HTERT RPE-1 (cell line): ENCODE results near the gene GTF3C5.
"Not testable (repeated sequence)": the region's sequence is repeated elsewhere in the genome, so short reads cannot be mapped to it uniquely, and the experiment has no call there.

ENCODE experiments used
- in situ Hi-C: fragments of 300-500 bp; cut with MboI; formaldehyde crosslinking; loops from 4 replicates; pipeline ENCODE4 v1.14.3; 2020; ENCODE audit warnings: low sequenced_read_pairs

Gene GTF3C5

DNA sequence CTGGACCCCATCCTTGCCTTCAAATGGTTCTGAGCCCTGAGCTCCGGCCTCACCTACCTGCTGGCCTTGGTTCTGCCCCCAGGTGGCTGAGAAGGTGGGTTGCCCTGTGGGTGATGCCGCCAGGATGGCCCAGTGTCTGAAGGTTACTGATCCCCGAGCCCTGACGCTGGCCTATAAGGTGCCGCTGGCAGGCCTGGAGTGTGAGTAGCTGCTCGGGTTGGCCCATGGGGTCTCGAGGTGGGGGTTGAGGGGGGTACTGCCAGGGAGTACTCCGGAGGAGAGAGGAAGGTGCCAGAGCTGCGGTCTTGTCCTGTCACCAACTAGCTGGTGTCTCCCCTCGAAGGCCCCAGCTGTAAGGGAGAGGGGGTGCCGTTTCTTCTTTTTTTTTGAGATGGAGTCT lies 36.2 kb downstream of the GTF3C5 start:
- in situ Hi-C loops: no loop called here

DNA sequence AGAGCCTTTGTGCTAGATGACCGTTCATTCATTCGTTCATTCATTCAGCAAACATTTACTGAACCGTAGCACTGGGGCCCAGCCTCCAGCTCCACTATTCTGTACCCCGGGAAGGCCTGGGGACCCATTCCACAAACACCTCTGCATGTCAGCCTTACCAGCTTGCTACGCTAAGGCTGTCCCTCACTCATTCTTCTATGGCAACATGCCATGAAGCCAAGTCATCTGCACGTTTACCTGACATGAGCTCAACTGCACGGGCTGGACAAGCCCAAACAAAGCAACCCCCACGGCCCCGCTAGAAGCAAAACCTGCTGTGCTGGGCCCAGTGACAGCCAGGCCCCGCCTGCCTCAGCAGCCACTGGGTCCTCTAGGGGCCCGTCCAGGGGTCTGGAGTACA lies 37.0 kb downstream of the GTF3C5 start:
- in situ Hi-C loops: no loop called here

GRCh38 chr9:133068431-133068830 lies 37.6 kb downstream of the GTF3C5 start:
- in situ Hi-C loops: not testable (repeated sequence)

GRCh38 chr9:133070500-133070961 lies 39.7 kb downstream of the GTF3C5 start:
- in situ Hi-C loops: not testable (repeated sequence)

DNA sequence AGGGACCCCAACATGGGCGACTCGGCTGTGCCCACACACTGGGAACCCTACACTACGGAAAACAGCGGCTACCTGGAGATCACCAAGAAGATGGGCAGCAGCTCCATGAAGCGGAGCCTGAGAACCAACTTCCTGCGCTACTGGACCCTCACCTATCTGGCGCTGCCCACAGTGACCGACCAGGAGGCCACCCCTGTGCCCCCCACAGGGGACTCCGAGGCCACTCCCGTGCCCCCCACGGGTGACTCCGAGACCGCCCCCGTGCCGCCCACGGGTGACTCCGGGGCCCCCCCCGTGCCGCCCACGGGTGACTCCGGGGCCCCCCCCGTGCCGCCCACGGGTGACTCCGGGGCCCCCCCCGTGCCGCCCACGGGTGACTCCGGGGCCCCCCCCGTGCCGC lies 40.2 kb downstream of the GTF3C5 start:
- in situ Hi-C loops: not testable (repeated sequence)

DNA sequence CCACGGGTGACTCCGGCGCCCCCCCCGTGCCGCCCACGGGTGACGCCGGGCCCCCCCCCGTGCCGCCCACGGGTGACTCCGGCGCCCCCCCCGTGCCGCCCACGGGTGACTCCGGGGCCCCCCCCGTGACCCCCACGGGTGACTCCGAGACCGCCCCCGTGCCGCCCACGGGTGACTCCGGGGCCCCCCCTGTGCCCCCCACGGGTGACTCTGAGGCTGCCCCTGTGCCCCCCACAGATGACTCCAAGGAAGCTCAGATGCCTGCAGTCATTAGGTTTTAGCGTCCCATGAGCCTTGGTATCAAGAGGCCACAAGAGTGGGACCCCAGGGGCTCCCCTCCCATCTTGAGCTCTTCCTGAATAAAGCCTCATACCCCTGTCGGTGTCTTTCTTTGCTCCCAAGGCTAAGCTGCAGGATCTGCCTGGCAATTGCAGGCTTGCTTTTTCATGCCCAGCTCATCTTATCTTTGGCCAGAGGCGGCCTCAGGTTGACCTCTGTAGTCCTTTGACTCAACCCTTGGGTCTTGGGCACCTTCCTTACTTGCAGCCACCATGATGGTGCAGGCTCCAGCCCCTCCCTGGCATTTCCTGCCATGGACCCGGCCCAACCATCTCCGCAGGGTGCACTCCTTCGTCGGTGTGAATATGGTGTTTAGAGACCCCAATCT lies 40.8 kb downstream of the GTF3C5 start:
- in situ Hi-C loops: no loop called here

DNA sequence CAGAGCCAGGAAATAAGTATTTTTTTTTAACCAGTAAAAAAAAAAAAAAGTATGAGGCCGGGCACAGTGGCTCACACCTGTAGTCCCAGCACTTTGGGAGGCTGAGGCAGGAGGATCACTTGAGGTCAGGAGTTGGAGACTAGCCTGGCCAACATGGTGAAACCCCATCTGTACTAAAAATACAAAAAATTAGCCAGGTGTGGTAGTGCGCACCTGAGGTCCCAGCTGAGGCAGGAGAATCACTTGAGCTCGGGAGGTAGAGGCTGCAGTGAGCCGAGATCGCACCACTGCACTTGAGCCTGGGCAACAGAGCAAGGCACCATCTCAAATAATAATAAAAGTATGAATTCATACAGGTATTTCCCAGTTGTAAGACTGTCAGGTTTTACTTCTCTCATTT lies 41.4 kb downstream of the GTF3C5 start:
- in situ Hi-C loops: not testable (repeated sequence)

GRCh38 chr9:133073086-133074014 lies 42.6 kb downstream of the GTF3C5 start:
- in situ Hi-C loops: no loop called here

GRCh38 chr9:133074111-133074651 lies 43.4 kb downstream of the GTF3C5 start:
- in situ Hi-C loops: no loop called here

DNA sequence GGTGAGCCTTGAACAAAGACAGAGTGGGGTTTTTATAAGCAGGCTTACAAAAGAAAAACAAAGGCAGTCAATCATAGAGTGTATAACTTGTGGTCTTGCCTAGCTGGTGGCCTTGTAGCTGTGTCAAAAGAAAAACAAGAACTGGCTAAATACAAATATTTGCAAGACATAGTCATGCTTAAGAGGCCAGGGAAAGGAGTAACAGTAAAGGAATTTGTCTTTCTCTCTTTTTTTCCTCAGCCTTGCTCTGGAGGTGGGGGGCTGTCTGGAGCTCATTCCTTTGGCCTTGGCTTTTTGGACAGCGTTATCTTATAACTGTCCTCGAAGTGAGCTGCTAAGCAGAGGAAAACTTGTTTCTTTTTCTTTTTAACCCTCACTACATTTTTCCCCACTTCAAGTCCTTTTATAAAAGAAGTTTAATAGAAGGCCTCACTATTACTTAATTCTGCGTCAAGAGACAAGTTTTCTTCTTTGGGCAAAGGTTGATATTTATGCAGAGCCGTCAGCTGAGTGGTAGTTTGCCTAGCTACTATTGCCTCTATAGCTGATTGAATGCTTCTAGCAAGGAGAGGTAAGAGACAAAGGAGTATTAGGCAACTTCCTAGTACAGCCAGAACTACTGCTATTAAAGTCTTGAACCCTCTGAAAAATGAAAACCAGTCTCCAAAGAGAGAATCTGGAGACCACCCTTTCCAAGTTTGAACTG lies 45.3 kb downstream of the GTF3C5 start:
- in situ Hi-C loops: no loop called here

DNA sequence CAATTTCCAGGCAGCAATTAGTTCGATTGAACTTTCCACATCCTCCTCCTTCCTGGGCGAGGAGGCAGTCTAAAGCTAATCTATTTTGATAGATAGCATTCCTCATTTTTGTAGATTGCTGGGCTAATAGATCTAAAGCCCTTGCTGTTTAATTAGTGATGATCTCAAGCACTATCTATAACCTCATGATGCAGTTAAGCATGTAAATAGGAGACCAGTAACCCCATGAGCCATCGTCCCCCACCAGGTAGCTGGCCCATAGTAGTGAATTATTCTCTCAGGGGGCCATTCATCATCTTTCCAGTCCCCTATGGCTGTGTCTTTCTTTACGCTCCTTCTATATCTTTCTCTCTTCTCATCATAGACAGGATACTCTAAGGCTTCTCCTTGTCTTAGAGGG lies 45.9 kb downstream of the GTF3C5 start:
- in situ Hi-C loops: no loop called here

- in situ Hi-C loops: no loop called here
These were observed 47.7 kb downstream of the GTF3C5 start for GRCh38 chr9:133078486-133078885.

DNA sequence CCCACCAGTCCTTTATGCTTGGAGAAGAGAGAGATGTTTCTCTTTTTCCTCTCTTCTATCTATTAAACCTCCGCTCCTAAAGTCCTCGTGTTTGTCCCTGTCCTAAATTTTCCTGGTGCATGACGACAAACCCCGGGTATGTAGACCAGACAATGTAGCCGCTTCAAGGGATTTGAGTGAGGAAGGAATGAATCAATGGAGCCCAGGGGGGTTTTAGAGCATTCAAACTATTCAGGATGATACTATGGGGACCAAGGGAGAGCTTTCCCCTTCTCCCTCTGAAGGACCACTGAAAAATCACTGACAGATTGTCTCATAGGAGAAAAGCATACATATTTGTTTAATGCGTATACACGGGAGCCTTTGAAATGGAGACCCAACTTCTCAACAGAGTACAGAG lies 49.4 kb downstream of the GTF3C5 start:
- in situ Hi-C loops: no loop called here

DNA sequence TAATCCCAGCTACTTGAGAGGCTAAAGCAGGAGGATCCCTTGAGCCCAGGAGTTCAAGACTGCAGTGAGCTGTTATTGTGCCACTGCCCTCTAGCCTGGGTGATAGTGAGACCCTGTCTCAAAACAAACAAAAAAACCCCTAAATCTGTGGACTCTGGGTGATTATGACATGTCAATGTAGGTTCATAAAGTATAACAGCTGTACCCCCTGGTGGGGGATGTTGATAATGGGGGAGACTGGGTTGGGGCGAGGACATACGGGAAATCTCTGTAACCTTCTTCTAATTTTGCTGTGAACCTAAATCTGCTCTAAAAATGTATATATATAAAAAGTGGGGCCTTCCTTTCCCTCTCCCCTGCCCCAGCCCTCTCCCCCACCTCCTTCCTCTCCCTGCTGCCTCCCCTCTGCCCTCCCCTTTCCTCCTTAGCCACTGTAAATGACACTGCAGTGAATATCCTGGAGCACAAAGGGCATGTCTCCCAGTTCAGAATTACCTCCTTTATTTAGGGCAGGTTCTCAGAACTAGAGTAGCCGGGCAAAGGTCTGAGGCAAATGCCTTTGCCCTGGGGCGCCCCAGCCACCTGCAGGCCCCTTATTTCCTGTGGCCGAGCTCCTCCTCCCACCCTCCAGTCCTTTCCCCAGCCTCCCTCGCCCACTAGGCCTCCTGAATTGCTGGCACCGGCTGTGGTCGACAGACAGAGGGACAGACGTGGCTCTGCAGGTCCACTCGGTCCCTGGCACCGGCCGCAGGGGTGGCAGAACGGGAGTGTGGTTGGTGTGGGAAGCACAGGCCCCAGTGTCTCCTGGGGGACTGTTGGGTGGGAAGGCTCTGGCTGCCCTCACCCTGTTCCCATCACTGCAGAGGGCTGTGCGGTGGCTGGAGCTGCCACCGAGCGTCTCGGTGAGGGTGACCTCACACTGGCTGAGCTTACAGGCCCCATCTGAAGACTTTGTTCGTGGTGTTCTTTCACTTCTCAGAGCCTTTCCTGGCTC lies 50.3 kb downstream of the GTF3C5 start:
- in situ Hi-C loops: not testable (repeated sequence)

DNA sequence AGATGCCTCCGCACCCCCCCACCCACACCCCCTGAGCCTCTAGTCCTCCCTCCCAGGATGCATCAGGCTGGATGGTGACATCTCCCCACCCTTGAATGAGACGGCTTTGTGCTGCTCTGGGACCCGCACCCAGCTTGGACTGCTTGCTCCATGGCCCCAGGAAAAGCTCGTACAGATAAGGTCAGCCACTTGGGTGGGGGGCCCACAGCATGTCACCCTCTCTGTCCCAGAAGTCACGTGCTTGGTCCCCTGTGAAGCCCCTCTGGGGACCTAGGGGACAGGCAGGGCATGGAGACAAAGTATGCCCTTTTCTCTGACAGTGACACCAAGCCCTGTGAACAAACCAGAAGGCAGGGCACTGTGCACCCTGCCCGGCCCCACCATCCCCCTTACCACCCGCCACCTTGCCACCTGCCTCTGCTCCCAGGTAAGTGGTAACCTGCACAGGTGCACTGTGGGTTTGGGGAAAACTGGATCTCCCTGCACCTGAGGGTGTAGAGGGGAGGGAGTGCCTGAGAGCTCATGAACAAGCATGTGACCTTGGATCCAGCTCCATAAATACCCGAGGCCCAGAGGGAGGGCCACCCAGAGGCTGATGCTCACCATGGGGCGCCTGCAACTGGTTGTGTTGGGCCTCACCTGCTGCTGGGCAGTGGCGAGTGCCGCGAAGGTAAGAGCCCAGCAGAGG lies 51.3 kb downstream of the GTF3C5 start:
- in situ Hi-C loops: not testable (repeated sequence)

DNA sequence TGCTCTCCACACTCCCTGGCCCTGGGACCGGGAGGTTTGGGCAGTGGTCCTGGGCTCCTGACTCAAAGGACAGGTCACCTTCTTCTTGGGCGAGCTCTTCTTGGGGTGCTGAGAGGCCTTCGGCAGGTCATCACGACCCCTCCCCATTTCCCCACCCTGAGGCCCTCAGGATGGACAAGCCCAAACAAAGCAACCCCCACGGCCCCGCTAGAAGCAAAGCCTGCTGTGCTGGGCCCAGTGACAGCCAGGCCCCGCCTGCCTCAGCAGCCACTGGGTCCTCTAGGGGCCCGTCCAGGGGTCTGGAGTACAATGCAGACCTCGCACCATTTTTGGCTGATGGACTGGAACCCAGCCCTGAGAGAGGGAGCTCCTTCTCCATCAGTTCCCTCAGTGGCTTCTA lies 52.9 kb downstream of the GTF3C5 start:
- in situ Hi-C loops: not testable (repeated sequence)

DNA sequence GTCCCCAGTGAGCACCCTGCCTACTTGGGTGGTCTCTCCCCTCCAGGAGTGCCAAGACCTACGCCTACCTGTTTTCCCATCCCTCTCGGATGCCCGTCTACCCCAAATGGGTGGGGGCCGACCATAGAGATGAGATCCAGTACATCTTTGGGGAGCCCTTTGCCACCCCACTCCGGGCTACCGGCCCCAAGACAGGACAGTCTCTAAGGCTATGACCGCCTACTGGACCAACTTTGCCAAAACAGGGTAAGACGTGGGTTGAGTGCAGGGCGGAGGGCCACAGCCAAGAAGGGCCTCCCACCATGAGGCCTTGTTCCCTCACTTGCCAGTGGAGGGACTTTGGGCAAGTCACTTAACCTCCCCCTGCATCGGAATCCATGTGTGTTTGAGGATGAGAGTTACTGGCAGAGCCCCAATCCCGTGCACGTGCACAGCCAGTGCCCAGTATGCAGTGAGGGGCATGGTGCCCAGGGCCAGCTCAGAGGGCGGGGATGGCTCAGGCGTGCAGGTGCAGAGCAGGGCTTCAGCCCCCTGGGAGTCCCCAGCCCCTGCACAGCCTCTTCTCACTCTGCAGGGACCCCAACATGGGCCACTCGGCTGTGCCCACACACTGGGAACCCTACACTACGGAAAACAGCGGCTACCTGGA lies 55.5 kb downstream of the GTF3C5 start:
- in situ Hi-C loops: not testable (repeated sequence)

DNA sequence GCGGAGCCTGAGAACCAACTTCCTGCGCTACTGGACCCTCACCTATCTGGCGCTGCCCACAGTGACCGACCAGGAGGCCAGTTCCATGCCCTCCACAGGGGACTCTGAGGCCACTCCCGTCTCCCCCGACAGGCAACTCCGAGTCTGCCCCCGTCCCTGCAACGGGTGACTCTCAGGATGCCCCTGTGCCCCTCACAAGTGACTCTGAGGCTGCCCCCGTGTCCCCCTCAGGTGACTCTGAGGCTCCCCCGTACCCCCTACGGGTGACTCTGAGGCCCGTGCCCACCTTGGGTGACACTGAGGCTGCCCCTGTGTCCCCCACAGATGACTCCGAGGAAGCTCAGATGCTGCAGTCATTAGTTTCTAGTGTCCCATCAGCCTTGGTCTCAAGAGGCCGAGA lies 56.1 kb downstream of the GTF3C5 start:
- in situ Hi-C loops: no loop called here
